H9 (cell line): Measurements from ENCODE around the gene TRMT1. TPM values are rescaled to one million over a fixed set of nuclear protein-coding genes. Genes with fewer than 3 reads are reported as not detected.

Experiments
- DNase-seq: peaks from one replicate; pipeline ENCODE4 v3.0.0-alpha.2; 2017
- H2AFZ ChIP-seq: one replicate; pipeline ENCODE4 v1.6.1; 2013; ENCODE audit warnings: mild to moderate bottlenecking, low read length, control low read depth, moderate library complexity
- H2AK5ac ChIP-seq: 2 replicates; pipeline ENCODE4 v1.6.1; 2013; ENCODE audit warnings: low read length, control low read depth, mixed read lengths; ENCODE audit not compliant: insufficient read length
- H2BK120ac ChIP-seq: one replicate; pipeline ENCODE4 v1.6.1; 2013; ENCODE audit warnings: low read depth, mild to moderate bottlenecking, low read length, control low read depth, inconsistent platforms; ENCODE audit not compliant: poor library complexity, severe bottlenecking
- H2BK12ac ChIP-seq: 2 replicates; pipeline ENCODE4 v1.6.1; 2013; ENCODE audit warnings: low read length, control low read depth, mixed read lengths, low read depth; ENCODE audit not compliant: insufficient read length
- H2BK15ac ChIP-seq: 2 replicates; pipeline ENCODE4 v1.6.1; 2013; ENCODE audit warnings: low read depth, low read length, control low read depth
- H2BK20ac ChIP-seq: one replicate; pipeline ENCODE4 v1.6.1; 2013; ENCODE audit warnings: low read depth, mild to moderate bottlenecking, low read length, control low read depth, inconsistent platforms; ENCODE audit not compliant: poor library complexity, severe bottlenecking
- H2BK5ac ChIP-seq: 2 replicates; pipeline ENCODE4 v1.6.1; 2013; ENCODE audit warnings: low read length, control low read depth, mixed read lengths; ENCODE audit not compliant: insufficient read length
- H3K14ac ChIP-seq: 2 replicates; pipeline ENCODE4 v1.6.1; 2013; ENCODE audit warnings: low read length, control low read depth; ENCODE audit not compliant: insufficient read depth
- H3K18ac ChIP-seq: 2 replicates; pipeline ENCODE4 v1.6.1; 2013; ENCODE audit warnings: low read depth, mild to moderate bottlenecking, mixed read lengths, low read length, control low read depth; ENCODE audit not compliant: insufficient read length
- H3K23ac ChIP-seq: 2 replicates; pipeline ENCODE4 v1.6.1; 2013; ENCODE audit warnings: low read length, control low read depth, mixed read lengths, low read depth; ENCODE audit not compliant: insufficient read length
- H3K23me2 ChIP-seq: 2 replicates; pipeline ENCODE4 v1.6.1; 2013; ENCODE audit warnings: low read depth, mild to moderate bottlenecking, mixed read lengths, low read length, control low read depth; ENCODE audit not compliant: insufficient read length, poor library complexity, severe bottlenecking
- H3K27ac ChIP-seq: 2 replicates; pipeline ENCODE4 v1.5.1; 2013; ENCODE audit warnings: low read length, control low read depth, mixed read lengths, low read depth; ENCODE audit not compliant: insufficient read length
- H3K27me3 ChIP-seq: 2 replicates; pipeline ENCODE4 v1.6.1; 2013; ENCODE audit warnings: low read length, control low read depth, inconsistent platforms; ENCODE audit not compliant: insufficient read depth
- H3K4ac ChIP-seq: 2 replicates; pipeline ENCODE4 v1.6.1; 2013; ENCODE audit warnings: low read depth, mild to moderate bottlenecking, control low read depth, inconsistent platforms, low read length, moderate library complexity
- H3K4me1 ChIP-seq: 2 replicates; pipeline ENCODE4 v1.6.1; 2013; ENCODE audit warnings: low read length, control low read depth, inconsistent platforms; ENCODE audit not compliant: insufficient read depth
- H3K4me2 ChIP-seq: 2 replicates; pipeline ENCODE4 v1.6.1; 2013; ENCODE audit warnings: low read length, control low read depth, mixed read lengths; ENCODE audit not compliant: insufficient read length, insufficient read depth
- H3K56ac ChIP-seq: 2 replicates; pipeline ENCODE4 v1.6.1; 2013; ENCODE audit warnings: low read depth, mild to moderate bottlenecking, mixed read lengths, low read length, control low read depth; ENCODE audit not compliant: insufficient read length
- H3K79me1 ChIP-seq: 2 replicates; pipeline ENCODE4 v1.6.1; 2013; ENCODE audit warnings: low read depth, mild to moderate bottlenecking, moderate library complexity, low read length, control low read depth, inconsistent platforms; ENCODE audit not compliant: insufficient read depth, poor library complexity, severe bottlenecking
- H3K79me2 ChIP-seq: 2 replicates; pipeline ENCODE4 v1.6.1; 2013; ENCODE audit warnings: low read length, control low read depth, inconsistent platforms; ENCODE audit not compliant: insufficient read depth
- H3K9ac ChIP-seq: 2 replicates; pipeline ENCODE4 v1.6.1; 2013; ENCODE audit warnings: low read length, control low read depth, mixed read lengths; ENCODE audit not compliant: insufficient read length; ENCODE audit errors: extremely low read depth
- H3K9me3 ChIP-seq: one replicate; pipeline ENCODE4 v1.6.1; 2013; ENCODE audit warnings: low read depth, low read length, inconsistent platforms; ENCODE audit not compliant: control insufficient read depth
- H3T11ph ChIP-seq: one replicate; pipeline ENCODE4 v1.6.1; 2013; ENCODE audit warnings: mild to moderate bottlenecking, low read length, control low read depth, inconsistent platforms
- H4K20me1 ChIP-seq: one replicate; pipeline ENCODE4 v1.6.1; 2013; ENCODE audit not compliant: control insufficient read depth, insufficient read length, insufficient read depth
- H4K5ac ChIP-seq: 2 replicates; pipeline ENCODE4 v1.6.1; 2013; ENCODE audit warnings: low read depth, mild to moderate bottlenecking, mixed read lengths, low read length, control low read depth; ENCODE audit not compliant: insufficient read length
- H4K8ac ChIP-seq: replicated peaks from 2 replicates; pipeline ENCODE4 v1.6.1; 2013; ENCODE audit warnings: low read length, control low read depth, mixed read lengths, low read depth; ENCODE audit not compliant: insufficient read length
- H4K91ac ChIP-seq: 2 replicates; pipeline ENCODE4 v1.6.1; 2013; ENCODE audit warnings: low read depth, mild to moderate bottlenecking, moderate library complexity, mixed read lengths, low read length, control low read depth; ENCODE audit not compliant: insufficient read length
- H3K27ac Mint-ChIP-seq, 3 experiments: 2 replicates in 2 of 3; 3 replicates in 1 of 3; pipeline ENCODE4 v1.8.0; 2020 to 2021; ENCODE audit warnings: mixed read lengths in 3 of 3, mild to moderate bottlenecking in 1 of 3, moderate library complexity in 1 of 3
- H3K27me3 Mint-ChIP-seq: 2 replicates; pipeline ENCODE4 v1.8.0; 2021; ENCODE audit warnings: low read depth, mild to moderate bottlenecking, moderate library complexity, mixed read lengths
- H3K36me3 Mint-ChIP-seq, 3 experiments: 2 replicates in 2 of 3; 3 replicates in 1 of 3; pipeline ENCODE4 v1.8.0; 2020 to 2021; ENCODE audit warnings: low read depth in 3 of 3, mixed read lengths in 3 of 3; ENCODE audit not compliant: insufficient read depth in 1 of 3
- H3K4me1 Mint-ChIP-seq, 2 experiments: 2 replicates each; pipeline ENCODE4 v1.8.0; 2020; ENCODE audit warnings: mixed read lengths in 2 of 2
- H3K4me3 Mint-ChIP-seq, 2 experiments: 2 replicates in 1 of 2; 3 replicates in 1 of 2; pipeline ENCODE4 v1.8.0; 2020 to 2021; ENCODE audit warnings: mild to moderate bottlenecking in 2 of 2, mixed read lengths in 2 of 2, moderate library complexity in 1 of 2
- H3K9me3 Mint-ChIP-seq, 2 experiments: 2 replicates in 1 of 2; 3 replicates in 1 of 2; pipeline ENCODE4 v1.8.0; 2020; ENCODE audit warnings: mild to moderate bottlenecking in 2 of 2, mixed read lengths in 2 of 2, moderate library complexity in 1 of 2
- CTCF ChIP-seq: fragments of 200-600 bp; sonication (generic); conservative IDR thresholded peaks from 3 replicates; pipeline ENCODE4 v1.8.0; 2021; ENCODE audit warnings: antibody characterized with exemption, mild to moderate bottlenecking
- WGBS: extraction: QIAGEN DNeasy Blood & Tissue Kit; methylation state at CpG from one replicate; pipeline ENCODE4 v1.1.7; 2013; ENCODE audit warnings: missing lambda C conversion rate, low lambda C conversion rate, mixed read lengths; ENCODE audit not compliant: insufficient read length; ENCODE audit errors: extremely low coverage; 5-methylcytosine and 5-hydroxymethylcytosine counted together
- total RNA-seq: library from RNA; stranded (reverse); gene quantifications from 2 replicates; pipeline ENCODE4 v1.2.1, GENCODE V29; 2021

Gene TRMT1
- total RNA-seq, 1 experiment from 2014 or later = 95.7 TPM

- H4K5ac ChIP-seq = no peak overlapping the region
- peaks cover 2% of the 10 kb centered on the region; the same call in 1 of the 2 replicates for H3K79me2 ChIP-seq
- no peak overlapping the region for H2AK5ac ChIP-seq
- H4K8ac ChIP-seq = no peak overlapping the region
- H3K27me3 ChIP-seq = no peaks in the 10 kb centered on the region
- no peak overlapping the region for H3K14ac ChIP-seq
- no peaks in the 10 kb centered on the region for H3K4me1 ChIP-seq
- Mint-ChIP-seq H3K27ac (no peak overlapping the region; a peak in 1 of 7 replicates), H3K9me3 (no peaks in the 10 kb centered on the region), H3K4me3 (no peak overlapping the region), H3K27me3 (no peaks in the 10 kb centered on the region), H3K36me3 (peaks cover 9 to 41% (median 35%) of the 10 kb centered on the region in 3 experiments; a peak in 6 of 7 replicates), H3K4me1 (no peaks in the 10 kb centered on the region; a peak in 1 of 4 replicates)
- no peak overlapping the region for H3K4me2 ChIP-seq
- no peak overlapping the region for H3K27ac ChIP-seq
- WGBS = no CpG with 5 or more reads among the region's 15 CpGs
- TF ChIP-seq CTCF = no peak
- H2BK15ac ChIP-seq = no peak overlapping the region
- H2BK20ac ChIP-seq = no peak overlapping the region
- H2AFZ ChIP-seq = no peak overlapping the region
- H3K23ac ChIP-seq = no peak overlapping the region
- H2BK12ac ChIP-seq = no peak overlapping the region
- H3K79me1 ChIP-seq = no peaks in the 10 kb centered on the region
- no peak overlapping the region for H3K4ac ChIP-seq
- no peak overlapping the region for H2BK120ac ChIP-seq
- H3K18ac ChIP-seq = no peak overlapping the region
- H4K20me1 ChIP-seq = no peaks in the 10 kb centered on the region
- H3K9ac ChIP-seq = no peak overlapping the region
- H3K23me2 ChIP-seq = no peaks in the 10 kb centered on the region
- DNase-seq = no peak
- H2BK5ac ChIP-seq = no peak overlapping the region
- H3K9me3 ChIP-seq = no peaks in the 10 kb centered on the region
- H4K91ac ChIP-seq = no peak overlapping the region
- H3T11ph ChIP-seq = no peak overlapping the region
- no peak overlapping the region for H3K56ac ChIP-seq
These were observed 6.4 kb downstream of the TRMT1 start for GRCh38 chr19:13110099-13110610.
